Measurements from ENCODE around the gene FASLG. TPM values are rescaled to one million over a fixed set of nuclear protein-coding genes. Genes with fewer than 3 reads are reported as not detected.

FASLG gene
- total and polyA plus RNA-seq, 4 donors, result 0.14 to 0.61 (median 0.30) TPM

GRCh38 chr1:172670316-172670715 is 11.4 kb downstream of the FASLG start (continued):
- TF ChIP-seq REST (IDR thresholded peaks at IDR 0.05), result no peak

GRCh38 chr1:172670791-172671190 is 11.9 kb downstream of the FASLG start:
- 65% methylated on average over 4 of the region's 4 CpGs for WGBS

More at GRCh38 chr1:172670791-172671190, 11.9 kb downstream of the FASLG start:
- Histone ChIP-seq H3K9me3 (ENCODE audit: control insufficient read depth in 4 of 4, low read length in 3 of 4) (no peaks in the 10 kb centered on the region), H3K36me3 (ENCODE audit: control insufficient read depth in 4 of 4, insufficient read depth in 3 of 4, low read depth in 1 of 4, low read length in 3 of 4) (no peaks in the 10 kb centered on the region), H3K4me1 (ENCODE audit: control insufficient read depth in 4 of 4, insufficient read depth in 4 of 4, low read length in 3 of 4) (no peaks in the 10 kb centered on the region), H3K4me3 (ENCODE audit: low read depth in 1 of 3, low read length in 3 of 3) (no peak overlapping the region), H3K27me3 (ENCODE audit: control insufficient read depth in 4 of 4, insufficient read depth in 4 of 4, low read length in 3 of 4) (no peaks in the 10 kb centered on the region), H3K9ac (ENCODE audit: low read depth in 1 of 2, low read length in 2 of 2) (no peak overlapping the region), H3K27ac (ENCODE audit: low read depth in 1 of 2, low read length in 2 of 2) (no peak overlapping the region)
- TF ChIP-seq GABPA (IDR thresholded peaks at IDR 0.05 in 1 of 2, conservative IDR thresholded peaks at IDR 0.05 in 1 of 2), result no peak
- TF ChIP-seq EGR1 (IDR thresholded peaks at IDR 0.05; ENCODE audit: low read depth in 2 of 2), result no peak
- TF ChIP-seq FOXA2 (IDR thresholded peaks at IDR 0.05), result no peak
- no peak for TF ChIP-seq RAD21 (IDR thresholded peaks at IDR 0.05)
- TF ChIP-seq CTCF (IDR thresholded peaks at IDR 0.05; ENCODE audit: low read depth, low read length, missing input control), result no peak
- TF ChIP-seq HNF4A (conservative IDR thresholded peaks at IDR 0.05), result no peak
- no peak for TF ChIP-seq RXRA (IDR thresholded peaks at IDR 0.05)
- TF ChIP-seq ZBTB33 (IDR thresholded peaks at IDR 0.05), result no peak
- TF ChIP-seq TAF1 (conservative IDR thresholded peaks at IDR 0.05), result no peak
- no peak for TF ChIP-seq MAX (IDR thresholded peaks at IDR 0.05)
- no peak for TF ChIP-seq YY1 (IDR thresholded peaks at IDR 0.05)
- TF ChIP-seq JUND (IDR thresholded peaks at IDR 0.05), result no peak
- TF ChIP-seq ATF3 (IDR thresholded peaks at IDR 0.05), result no peak
- no peak for TF ChIP-seq SP1 (IDR thresholded peaks at IDR 0.05)
- TF ChIP-seq REST (IDR thresholded peaks at IDR 0.05), result no peak
- no peak for TF ChIP-seq HNF4G (IDR thresholded peaks at IDR 0.05)
- TF ChIP-seq NR2F2 (IDR thresholded peaks at IDR 0.05), result no peak
- no peak for TF ChIP-seq FOXA1 (IDR thresholded peaks at IDR 0.05)
- DNase-seq (ENCODE audit: low spot score), result no peak
